Measurements from ENCODE around the gene DFFA.
"Not testable (repeated sequence)": the region's sequence is repeated elsewhere in the genome, so short reads cannot be mapped to it uniquely, and the experiment has no call there.

Gene DFFA

GRCh38 chr1:10425826-10426534 is 46.3 kb downstream of the DFFA start:
- not testable (repeated sequence) for DNase-seq

- no peak for DNase-seq
Observed at GRCh38 chr1:10424651-10425050, 47.7 kb downstream of the DFFA start.

DNA sequence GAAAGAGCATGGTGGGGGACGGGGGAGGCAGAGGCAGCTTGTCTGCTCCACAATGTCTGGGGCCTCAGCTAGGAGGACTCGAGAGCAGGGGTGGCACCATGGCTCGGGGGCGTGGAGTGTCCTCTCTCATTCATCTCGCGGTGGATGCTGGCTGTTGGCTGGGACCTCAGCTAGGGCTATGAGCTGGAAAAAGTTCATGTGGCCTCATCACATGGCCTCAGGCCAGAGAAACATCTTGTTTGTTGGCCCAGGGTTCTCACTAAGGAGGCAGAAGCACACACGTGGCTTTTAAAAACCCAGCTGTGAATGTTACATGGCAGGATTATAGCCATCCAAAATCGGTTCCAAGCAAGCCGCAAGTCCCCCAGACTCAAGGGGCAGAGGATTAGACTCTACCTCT is 48.3 kb downstream of the DFFA start:
- peak; percentile 51 for DNase-seq

GRCh38 chr1:10421637-10422036 is 50.7 kb downstream of the DFFA start:
- DNase-seq = no peak

DNA sequence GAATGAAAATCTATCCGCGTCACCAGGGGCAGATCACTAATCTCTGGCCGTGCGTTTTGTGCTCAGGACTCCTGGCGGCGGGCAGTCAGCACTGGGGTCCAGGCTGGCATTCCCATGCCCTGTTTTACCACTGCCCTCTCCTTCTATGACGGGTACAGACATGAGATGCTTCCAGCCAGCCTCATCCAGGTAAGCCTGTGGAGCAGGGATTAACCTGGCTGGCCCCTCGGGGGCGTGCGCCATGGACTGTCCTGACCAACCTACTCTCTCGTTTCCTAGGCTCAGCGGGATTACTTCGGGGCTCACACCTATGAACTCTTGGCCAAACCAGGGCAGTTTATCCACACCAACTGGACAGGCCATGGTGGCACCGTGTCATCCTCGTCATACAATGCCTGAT is 53.0 kb downstream of the DFFA start:
- DNase-seq = no peak

GRCh38 chr1:10418741-10419140 is 53.6 kb downstream of the DFFA start:
- DNase-seq = not testable (repeated sequence)

DNA sequence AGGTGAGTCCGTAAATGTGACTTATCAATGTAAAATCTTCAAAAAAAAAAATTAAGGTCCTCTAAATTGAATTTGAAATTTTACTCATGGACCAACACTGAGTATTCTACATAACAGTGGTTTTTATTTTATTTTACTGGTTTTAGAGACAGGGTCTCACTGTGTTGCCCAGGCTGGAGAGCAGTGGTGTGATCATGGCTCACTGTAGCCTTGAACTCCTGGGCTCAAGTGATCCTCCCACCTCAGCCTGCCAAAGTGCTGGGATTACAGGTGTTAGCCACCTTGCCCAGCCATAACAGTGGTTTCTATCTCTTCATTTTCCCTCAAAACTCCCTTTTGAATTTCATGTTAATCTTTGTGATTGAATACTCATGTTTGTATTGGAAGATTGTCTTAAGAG is 56.4 kb downstream of the DFFA start:
- not testable (repeated sequence) for DNase-seq

DNA sequence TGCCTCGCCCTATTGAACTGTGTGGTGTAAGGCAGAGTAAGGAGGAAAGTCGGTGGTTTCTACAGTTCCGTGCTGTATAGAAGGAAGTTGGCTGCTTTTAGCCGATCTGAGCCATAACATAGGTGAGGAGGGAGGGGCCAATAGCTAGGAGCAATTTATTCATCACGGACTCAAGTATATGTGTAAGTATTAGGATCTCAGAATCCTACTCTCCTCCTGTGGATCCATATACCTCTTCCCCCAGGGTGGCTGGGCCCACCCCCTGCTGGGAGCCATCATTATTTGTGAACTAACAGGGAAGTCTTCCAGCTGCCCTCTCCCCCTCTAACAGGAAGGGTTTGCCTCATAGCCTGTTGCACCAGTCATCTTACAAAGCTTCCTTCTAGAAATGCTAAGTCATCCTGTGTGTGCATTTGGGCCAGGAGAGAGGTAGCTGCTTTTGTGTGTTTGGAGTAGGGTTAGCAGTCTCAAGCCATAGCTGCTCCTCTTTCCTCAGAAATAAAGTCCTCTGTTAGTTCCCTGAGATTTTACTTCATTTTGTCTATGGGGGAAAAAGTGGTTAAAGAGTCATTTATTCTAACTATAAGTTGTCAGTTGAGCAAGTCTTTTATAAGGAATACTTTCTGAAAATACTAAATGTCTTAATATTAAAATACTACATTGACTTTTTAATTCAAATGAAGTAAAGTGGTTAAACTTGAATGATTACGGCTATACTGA is 57.0 kb downstream of the DFFA start:
- peak; percentile 46 for DNase-seq

- DNase-seq = no peak
Observed at GRCh38 chr1:10407201-10407600, 65.1 kb downstream of the DFFA start.
